Measurements from ENCODE around the gene SLC22A9. TPM values are rescaled to one million over a fixed set of nuclear protein-coding genes. Genes with fewer than 3 reads are reported as not detected.
"Not testable (repeated sequence)": the region's sequence is repeated elsewhere in the genome, so short reads cannot be mapped to it uniquely, and the experiment has no call there.

SLC22A9 gene
- polyA plus RNA-seq, 3 donors = not detected

- WGBS, 3 donors = 82 to 93% (median 88%) methylated on average over 17 to 21 of the region's 22 CpGs
These were observed 65.8 kb downstream of the SLC22A9 start for GRCh38 chr11:63435351-63435750.

GRCh38 chr11:63435831-63436230, 66.2 kb downstream of the SLC22A9 start:
- not testable (repeated sequence) for H3K27ac ChIP-seq (ENCODE audit: low read depth, low read length)
- WGBS, 3 donors = 13 to 25% (median 17%) methylated on average over 4 of the region's 4 CpGs

More at GRCh38 chr11:63435351-63435750, 65.8 kb downstream of the SLC22A9 start:
- H3K27ac ChIP-seq (ENCODE audit: low read depth, low read length) = not testable (repeated sequence)

GRCh38 chr11:63443714-63444113, 74.1 kb downstream of the SLC22A9 start:
- WGBS, 3 donors = 57 to 79% (median 65%) methylated on average over 1 of the region's 1 CpG

GRCh38 chr11:63444160-63444559, 74.6 kb downstream of the SLC22A9 start:
- 74 to 84% (median 79%) methylated on average over 2 of the region's 2 CpGs for WGBS, 3 donors

More at GRCh38 chr11:63443714-63444113, 74.1 kb downstream of the SLC22A9 start:
- H3K27ac ChIP-seq (ENCODE audit: low read depth, low read length) = no peak overlapping the region

GRCh38 chr11:63445118-63445517, 75.5 kb downstream of the SLC22A9 start:
- WGBS, 3 donors = 77 to 80% (median 80%) methylated on average over 2 of the region's 2 CpGs
- no peak overlapping the region for H3K27ac ChIP-seq (ENCODE audit: low read depth, low read length)

More at GRCh38 chr11:63444160-63444559, 74.6 kb downstream of the SLC22A9 start:
- no peak overlapping the region for H3K27ac ChIP-seq (ENCODE audit: low read depth, low read length)

GRCh38 chr11:63445720-63446119, 76.1 kb downstream of the SLC22A9 start:
- H3K27ac ChIP-seq (ENCODE audit: low read depth, low read length) = no peak overlapping the region

- WGBS, 3 donors = 29 to 50% (median 34%) methylated on average over 1 of the region's 1 CpG
- no peak overlapping the region for H3K27ac ChIP-seq (ENCODE audit: low read depth, low read length)
These were observed 79.1 kb downstream of the SLC22A9 start for GRCh38 chr11:63448646-63449045.

GRCh38 chr11:63459586-63459985, 90.0 kb downstream of the SLC22A9 start:
- WGBS, 3 donors = 53 to 73% (median 69%) methylated on average over 6 of the region's 6 CpGs
- no peak overlapping the region for H3K27ac ChIP-seq (ENCODE audit: low read depth, low read length)

Other genes starting within 250 kb of the SLC22A9 start
- gene SLC22A24, start 225.6 kb upstream of the SLC22A9 start, polyA plus RNA-seq = not detected
- under 1 TPM in 1 of 3 donors, not detected in 2; 0.04 TPM for gene SLC22A25, start 126.2 kb upstream of the SLC22A9 start, polyA plus RNA-seq
- gene PLAAT5, start 121.4 kb downstream of the SLC22A9 start, polyA plus RNA-seq = 10 to 100 TPM in 2 of 3 donors, 1 to 10 TPM in 1; 5.0 to 27.7 (median 11.1) TPM
- 100 to 1,000 TPM in 1 of 3 donors, 10 to 100 TPM in 2; 24.6 to 205 (median 72.4) TPM for gene LGALS12, start 136.3 kb downstream of the SLC22A9 start, polyA plus RNA-seq
- 10 to 100 TPM in 2 of 3 donors, 1 to 10 TPM in 1; 7.7 to 53.9 (median 20.1) TPM for gene PLAAT4, start 167.0 kb downstream of the SLC22A9 start, polyA plus RNA-seq
- gene PLAAT2, start 193.6 kb downstream of the SLC22A9 start, polyA plus RNA-seq = 1 to 10 TPM in 1 of 3 donors, under 1 TPM in 1, not detected in 1; 0.13 to 1.5 TPM
- gene PLAAT3, start 244.6 kb downstream of the SLC22A9 start, polyA plus RNA-seq = 100 to 1,000 TPM in 2 of 3 donors, 10 to 100 TPM in 1; 57.4 to 771 (median 200) TPM

All from adipose tissue (tissue), 3 donors.